Nephron progenitor cell (in vitro differentiated cells): ENCODE results near the gene ZNF835.

Experiments
- DNase-seq: peaks from one replicate; pipeline ENCODE4 v3.0.0; 2021
- H3K27ac Mint-ChIP-seq: 2 replicates; pipeline ENCODE4 v1.8.0; 2021; ENCODE audit warnings: mild to moderate bottlenecking, moderate library complexity, mixed read lengths
- H3K27me3 Mint-ChIP-seq: 2 replicates; pipeline ENCODE4 v1.8.0; 2021; ENCODE audit warnings: mild to moderate bottlenecking, low read depth, mixed read lengths; ENCODE audit not compliant: poor library complexity
- H3K36me3 Mint-ChIP-seq: 2 replicates; pipeline ENCODE4 v1.8.0; 2021; ENCODE audit warnings: low read depth, mixed read lengths
- H3K4me1 Mint-ChIP-seq: 2 replicates; pipeline ENCODE4 v1.8.0; 2021; ENCODE audit warnings: mixed read lengths
- H3K4me3 Mint-ChIP-seq: 2 replicates; pipeline ENCODE4 v1.8.0; 2021; ENCODE audit warnings: mild to moderate bottlenecking, moderate library complexity, mixed read lengths
- H3K9me3 Mint-ChIP-seq: 2 replicates; pipeline ENCODE4 v1.8.0; 2021; ENCODE audit warnings: mild to moderate bottlenecking, moderate library complexity, mixed read lengths
- TF ChIP-seq, protein P1 (sequence below): fragments of 200-600 bp; sonication (generic); IDR thresholded peaks from 2 replicates; pipeline ENCODE4 v1.5.0; 2021; ENCODE audit warnings: antibody characterized with exemption

The ZNF835 gene

DNA sequence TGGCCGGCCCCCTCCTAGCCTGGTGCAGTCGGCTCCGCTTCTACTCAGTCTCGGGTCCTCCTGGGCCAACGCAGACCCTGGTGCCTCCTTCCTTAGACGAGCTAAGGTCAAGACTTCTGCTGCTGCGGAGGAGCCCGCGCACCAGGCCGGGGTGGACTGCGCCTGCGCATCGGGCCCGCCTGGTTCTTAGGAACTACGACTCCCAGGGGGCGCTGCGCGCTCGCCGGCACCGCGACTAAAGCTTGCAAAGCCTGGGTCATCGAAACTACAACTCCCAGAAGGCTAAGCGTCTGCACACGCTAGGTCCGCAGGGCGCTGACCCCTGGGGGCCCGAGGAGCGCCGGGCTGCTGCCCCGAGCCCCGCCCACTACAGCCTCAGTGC lies at the start of gene ZNF835:
Gene ZNF835, minus strand, starts transcription at position 145 of the 382 bp plus-strand sequence. CDS start 6,559 bp downstream, outside the sequence.
- Mint-ChIP-seq H3K36me3 (no peaks in the 10 kb centered on the region), H3K4me3 (no peak within 1 kb of the TSS), H3K4me1 (no peaks in the 10 kb centered on the region), H3K9me3 (peaks cover 87% of the 10 kb centered on the region), H3K27me3 (no peaks in the 10 kb centered on the region), H3K27ac (no peak within 1 kb of the TSS)
- TF ChIP-seq, protein P1, sequence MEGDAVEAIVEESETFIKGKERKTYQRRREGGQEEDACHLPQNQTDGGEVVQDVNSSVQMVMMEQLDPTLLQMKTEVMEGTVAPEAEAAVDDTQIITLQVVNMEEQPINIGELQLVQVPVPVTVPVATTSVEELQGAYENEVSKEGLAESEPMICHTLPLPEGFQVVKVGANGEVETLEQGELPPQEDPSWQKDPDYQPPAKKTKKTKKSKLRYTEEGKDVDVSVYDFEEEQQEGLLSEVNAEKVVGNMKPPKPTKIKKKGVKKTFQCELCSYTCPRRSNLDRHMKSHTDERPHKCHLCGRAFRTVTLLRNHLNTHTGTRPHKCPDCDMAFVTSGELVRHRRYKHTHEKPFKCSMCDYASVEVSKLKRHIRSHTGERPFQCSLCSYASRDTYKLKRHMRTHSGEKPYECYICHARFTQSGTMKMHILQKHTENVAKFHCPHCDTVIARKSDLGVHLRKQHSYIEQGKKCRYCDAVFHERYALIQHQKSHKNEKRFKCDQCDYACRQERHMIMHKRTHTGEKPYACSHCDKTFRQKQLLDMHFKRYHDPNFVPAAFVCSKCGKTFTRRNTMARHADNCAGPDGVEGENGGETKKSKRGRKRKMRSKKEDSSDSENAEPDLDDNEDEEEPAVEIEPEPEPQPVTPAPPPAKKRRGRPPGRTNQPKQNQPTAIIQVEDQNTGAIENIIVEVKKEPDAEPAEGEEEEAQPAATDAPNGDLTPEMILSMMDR, result no peak
- DNase-seq, result no peak

DNA sequence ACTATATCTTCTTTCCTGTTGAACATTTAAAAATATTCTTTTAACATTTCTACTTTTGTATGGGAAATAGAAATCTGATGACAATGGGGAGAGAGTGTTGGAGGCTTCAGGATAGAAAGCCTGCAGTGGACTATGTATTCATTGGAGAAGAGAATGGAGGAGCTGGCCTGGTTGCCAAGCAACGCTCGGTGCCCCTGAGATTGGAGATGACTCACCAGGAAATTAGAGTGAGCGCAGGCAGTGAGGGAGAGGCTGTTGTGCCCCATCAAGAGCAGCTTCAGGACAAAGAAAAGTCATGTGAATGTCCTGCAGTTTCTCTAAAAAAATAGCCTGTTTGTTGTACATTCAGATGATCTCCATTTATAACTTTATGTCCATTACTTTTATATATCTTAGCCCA lies 48.7 kb upstream of the ZNF835 start:
- Mint-ChIP-seq H3K36me3 (no peaks in the 10 kb centered on the region), H3K9me3 (peaks cover 97% of the 10 kb centered on the region), H3K27me3 (peaks cover 3% of the 10 kb centered on the region), H3K27ac (no peak overlapping the region), H3K4me3 (no peak overlapping the region), H3K4me1 (no peaks in the 10 kb centered on the region)
- TF ChIP-seq, protein P1, result no peak
- no peak for DNase-seq

DNA sequence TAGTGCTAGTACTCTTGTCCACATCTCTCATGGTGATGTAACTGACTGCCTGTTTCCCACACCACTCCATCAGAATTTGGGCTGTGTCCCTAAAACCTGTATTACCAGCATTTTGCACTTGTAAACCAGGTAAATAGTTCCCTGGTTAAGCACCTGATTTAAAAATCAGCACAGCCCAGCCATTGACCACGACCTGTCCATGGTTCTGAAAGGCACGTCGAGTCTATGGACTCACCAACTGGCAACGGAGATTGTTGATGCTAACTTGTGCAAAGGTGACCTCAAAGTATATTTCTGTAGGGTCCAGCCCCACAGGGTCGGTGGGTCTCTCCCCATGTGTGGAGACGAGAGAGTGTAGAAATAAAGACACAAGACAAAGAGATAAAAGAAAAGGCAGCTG lies 46.7 kb upstream of the ZNF835 start:
- Mint-ChIP-seq H3K4me1 (no peaks in the 10 kb centered on the region), H3K27me3 (peaks cover 3% of the 10 kb centered on the region), H3K4me3 (no peak overlapping the region), H3K9me3 (peaks cover 90% of the 10 kb centered on the region), H3K36me3 (no peaks in the 10 kb centered on the region), H3K27ac (no peak overlapping the region)
- TF ChIP-seq, protein P1, result no peak
- DNase-seq, result no peak

DNA sequence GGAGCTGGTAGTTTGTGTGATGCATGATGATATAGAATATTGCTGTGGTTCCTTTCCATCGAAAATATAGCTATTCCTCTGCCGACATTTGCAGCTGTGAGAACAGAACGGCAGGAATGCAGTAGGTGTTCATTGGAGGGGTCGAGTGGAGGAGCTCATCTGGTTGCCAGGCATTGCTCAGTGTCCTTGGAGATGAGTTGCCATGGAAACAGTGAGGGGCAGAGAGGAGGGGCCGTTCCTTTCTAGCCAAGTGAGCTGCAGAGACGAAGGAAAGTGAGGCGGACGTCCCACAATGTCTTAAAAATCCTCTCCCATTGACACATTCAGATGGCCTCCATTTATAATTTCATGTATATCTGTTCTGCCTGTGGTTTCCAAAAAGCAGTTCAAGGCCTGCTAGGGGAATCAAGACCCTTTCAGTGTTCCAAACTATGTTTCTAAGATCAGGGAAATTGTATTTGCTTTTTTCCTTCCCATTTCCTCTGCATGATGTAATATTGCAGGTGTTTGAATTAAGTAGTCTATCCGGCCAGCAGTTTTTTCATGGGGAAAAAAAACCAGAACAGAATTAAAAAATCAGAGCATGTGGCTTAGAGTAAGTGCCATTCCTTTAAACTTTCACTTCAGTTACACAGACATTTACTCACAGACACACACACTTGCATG lies 41.2 kb upstream of the ZNF835 start:
- H3K4me1 Mint-ChIP-seq, result no peaks in the 10 kb centered on the region
- TF ChIP-seq, protein P1, result no peak
- H3K36me3 Mint-ChIP-seq, result peaks cover 4% of the 10 kb centered on the region
- no peak overlapping the region for H3K4me3 Mint-ChIP-seq
- peaks cover 3% of the 10 kb centered on the region for H3K27me3 Mint-ChIP-seq
- H3K9me3 Mint-ChIP-seq, result peaks cover 86% of the 10 kb centered on the region
- no peak overlapping the region for H3K27ac Mint-ChIP-seq
- no peak for DNase-seq

DNA sequence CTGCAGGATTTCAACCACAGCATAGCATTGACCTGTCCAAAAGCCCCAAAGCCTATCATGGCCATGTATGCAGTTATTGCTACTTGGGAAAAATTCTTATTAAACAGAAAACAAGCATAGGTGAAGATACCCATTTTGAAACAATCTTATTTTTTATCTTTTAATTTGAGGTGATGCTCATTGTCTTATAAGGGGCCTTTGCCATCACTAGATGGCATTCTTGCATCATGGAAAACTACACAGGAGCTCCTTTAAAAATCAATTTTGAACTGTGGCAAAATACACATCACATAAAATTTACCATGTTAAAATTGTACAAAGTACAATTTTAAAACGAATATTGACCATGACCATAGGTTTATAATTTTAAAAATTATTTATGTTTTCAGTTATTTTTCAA lies 38.9 kb upstream of the ZNF835 start:
- Mint-ChIP-seq H3K27ac (no peak overlapping the region), H3K9me3 (peaks cover 83% of the 10 kb centered on the region), H3K36me3 (peaks cover 4% of the 10 kb centered on the region), H3K4me1 (no peaks in the 10 kb centered on the region), H3K4me3 (no peak overlapping the region), H3K27me3 (no peaks in the 10 kb centered on the region)
- TF ChIP-seq, protein P1, result no peak
- no peak for DNase-seq

DNA sequence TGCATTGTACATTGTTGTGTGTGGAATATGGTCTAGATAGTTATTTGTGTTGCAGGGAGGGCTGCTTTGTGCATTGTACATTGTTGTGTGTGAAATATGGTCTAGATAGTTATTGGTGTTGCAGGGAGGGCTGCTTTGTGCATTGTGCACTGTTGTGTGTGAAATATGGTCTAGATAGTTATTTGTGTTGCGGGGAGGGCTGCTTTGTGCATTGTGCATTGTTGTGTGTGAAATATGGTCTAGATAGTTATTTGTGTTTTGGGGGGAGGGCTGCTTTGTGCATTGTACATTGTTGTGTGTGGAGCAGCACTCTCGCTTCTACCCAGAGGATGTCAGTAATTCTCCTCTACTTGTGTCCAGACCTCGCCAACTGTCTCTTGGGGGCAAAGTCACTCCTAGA lies 36.3 kb upstream of the ZNF835 start:
- no peaks in the 10 kb centered on the region for H3K27me3 Mint-ChIP-seq
- H3K9me3 Mint-ChIP-seq, result peaks cover 90% of the 10 kb centered on the region
- no peak for DNase-seq
- TF ChIP-seq, protein P1, result no peak
- H3K27ac Mint-ChIP-seq, result no peak overlapping the region
- H3K4me3 Mint-ChIP-seq, result no peak overlapping the region
- H3K4me1 Mint-ChIP-seq, result no peaks in the 10 kb centered on the region
- peaks cover 2% of the 10 kb centered on the region for H3K36me3 Mint-ChIP-seq
